Trophoblast cell (in vitro differentiated cells and primary cell): ENCODE results near the gene SFMBT1.

ENCODE experiments used
- DNase-seq, 2 donors: peaks; one replicate each; pipeline ENCODE4 v3.0.0-alpha.2; 2016
- H2AFZ ChIP-seq: 2 replicates; pipeline ENCODE4 v1.6.1; 2013; ENCODE audit warnings: low read length, moderate library complexity, mild to moderate bottlenecking; ENCODE audit not compliant: insufficient read depth, poor library complexity
- H2AK5ac ChIP-seq: 2 replicates; pipeline ENCODE4 v1.6.1; 2013; ENCODE audit warnings: mild to moderate bottlenecking, low read length
- H2BK120ac ChIP-seq: 2 replicates; pipeline ENCODE4 v1.6.1; 2013; ENCODE audit warnings: low read length, mild to moderate bottlenecking, moderate library complexity; ENCODE audit not compliant: insufficient read depth, poor library complexity
- H2BK12ac ChIP-seq: 2 replicates; pipeline ENCODE4 v1.6.1; 2013; ENCODE audit warnings: mild to moderate bottlenecking, low read length, moderate library complexity
- H2BK5ac ChIP-seq: 2 replicates; pipeline ENCODE4 v1.6.1; 2013; ENCODE audit warnings: low read length, low read depth, moderate library complexity, mild to moderate bottlenecking; ENCODE audit not compliant: poor library complexity
- H3K14ac ChIP-seq: 2 replicates; pipeline ENCODE4 v1.6.1; 2013; ENCODE audit warnings: mild to moderate bottlenecking, low read length
- H3K18ac ChIP-seq: 2 replicates; pipeline ENCODE4 v1.6.1; 2013; ENCODE audit warnings: mild to moderate bottlenecking, low read length
- H3K23ac ChIP-seq: 2 replicates; pipeline ENCODE4 v1.6.1; 2013; ENCODE audit warnings: low read length
- H3K27ac ChIP-seq: 2 replicates; pipeline ENCODE4 v1.5.1; 2013; ENCODE audit warnings: low read depth, mild to moderate bottlenecking, inconsistent platforms, low read length, moderate library complexity
- H3K27me3 ChIP-seq: 2 replicates; pipeline ENCODE4 v1.6.1; 2013; ENCODE audit warnings: inconsistent platforms, mild to moderate bottlenecking, low read length, moderate library complexity; ENCODE audit not compliant: insufficient read depth
- H3K36me3 ChIP-seq, 2 experiments: 1 replicate in 1 of 2; 2 replicates in 1 of 2; pipeline ENCODE4 v1.6.1; 2013; ENCODE audit warnings: low read length in 2 of 2, mild to moderate bottlenecking in 2 of 2, moderate library complexity in 1 of 2; ENCODE audit not compliant: insufficient read depth in 2 of 2, control insufficient read depth in 1 of 2
- H3K4ac ChIP-seq: 2 replicates; pipeline ENCODE4 v1.6.1; 2013; ENCODE audit warnings: low read depth, mild to moderate bottlenecking, low read length, moderate library complexity
- H3K4me1 ChIP-seq, 2 experiments: 1 replicate in 1 of 2; 2 replicates in 1 of 2; pipeline ENCODE4 v1.6.1; 2013; ENCODE audit warnings: low read length in 2 of 2, mild to moderate bottlenecking in 2 of 2, moderate library complexity in 1 of 2; ENCODE audit not compliant: insufficient read depth in 2 of 2, control insufficient read depth in 1 of 2
- H3K4me2 ChIP-seq: 2 replicates; pipeline ENCODE4 v1.6.1; 2013; ENCODE audit warnings: inconsistent platforms, mild to moderate bottlenecking, low read length, moderate library complexity
- H3K4me3 ChIP-seq: 2 replicates; pipeline ENCODE4 v1.5.1; 2013; ENCODE audit warnings: mild to moderate bottlenecking, low read depth, low read length, inconsistent platforms
- H3K79me1 ChIP-seq: one replicate; pipeline ENCODE4 v1.6.1; 2013; ENCODE audit warnings: low read length
- H3K79me2 ChIP-seq: 2 replicates; pipeline ENCODE4 v1.6.1; 2013; ENCODE audit warnings: low read length, mild to moderate bottlenecking; ENCODE audit not compliant: control insufficient read depth, insufficient read depth, poor library complexity
- H3K9ac ChIP-seq: 2 replicates; pipeline ENCODE4 v1.6.1; 2013; ENCODE audit warnings: mild to moderate bottlenecking, low read length
- H3K9me3 ChIP-seq: 2 replicates; pipeline ENCODE4 v1.6.1; 2013; ENCODE audit warnings: low read depth, mild to moderate bottlenecking, control low read depth, inconsistent platforms, low read length; ENCODE audit not compliant: insufficient read depth
- H4K12ac ChIP-seq: 2 replicates; pipeline ENCODE4 v1.6.1; 2013; ENCODE audit warnings: low read depth, mild to moderate bottlenecking, low read length, moderate library complexity
- H4K8ac ChIP-seq: 2 replicates; pipeline ENCODE4 v1.6.1; 2013; ENCODE audit warnings: low read depth, mild to moderate bottlenecking, low read length, moderate library complexity
- H4K91ac ChIP-seq: one replicate; pipeline ENCODE4 v1.6.1; 2013; ENCODE audit warnings: low read depth, mild to moderate bottlenecking, low read length, moderate library complexity
- whole genome bisulfite sequencing: extraction: QIAGEN DNeasy Blood & Tissue Kit; methylation state at CpG from one replicate; pipeline ENCODE4 v1.1.7; 2013; ENCODE audit warnings: missing lambda C conversion rate; ENCODE audit not compliant: insufficient read length, insufficient coverage; ENCODE audit errors: extremely low coverage; 5-methylcytosine and 5-hydroxymethylcytosine counted together

SFMBT1 gene

DNA sequence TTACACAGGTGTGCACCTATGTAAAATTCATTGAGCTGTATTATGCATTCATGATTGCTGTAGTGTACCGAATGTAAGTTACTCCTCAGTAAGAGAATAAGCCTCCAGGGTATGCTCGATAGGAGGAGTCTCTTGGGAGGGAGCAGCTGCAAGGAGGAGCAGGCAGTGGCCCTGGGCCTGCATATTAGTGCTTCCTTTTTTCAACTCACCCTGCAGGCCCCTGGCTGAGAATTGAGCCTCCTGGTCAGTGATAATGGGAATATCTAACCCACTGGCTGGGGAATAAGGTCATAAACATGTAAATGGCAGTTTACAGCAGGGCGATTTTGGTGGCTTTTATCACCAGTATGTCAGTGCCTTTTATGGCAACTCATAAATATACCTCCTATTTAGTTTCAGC, 21.7 kb upstream of the SFMBT1 start:
- H3K79me2 ChIP-seq = no peaks in the 10 kb centered on the region
- H3K79me1 ChIP-seq = no peaks in the 10 kb centered on the region
- H3K4me2 ChIP-seq = no peak overlapping the region
- no peak overlapping the region for H2BK5ac ChIP-seq
- H3K4ac ChIP-seq = no peak overlapping the region
- peaks cover 3 to 4% of the 10 kb centered on the region in 2 experiments for H3K4me1 ChIP-seq
- no peak overlapping the region for H3K23ac ChIP-seq
- H3K27me3 ChIP-seq = no peaks in the 10 kb centered on the region
- no peak overlapping the region for H2AK5ac ChIP-seq
- WGBS = no CpG with 5 or more reads among the region's 3 CpGs
- no peaks in the 10 kb centered on the region for H3K9me3 ChIP-seq
- no peak overlapping the region for H4K12ac ChIP-seq
- H3K4me3 ChIP-seq = no peak overlapping the region
- H3K14ac ChIP-seq = no peak overlapping the region
- H2BK120ac ChIP-seq = no peak overlapping the region
- no peak overlapping the region for H2BK12ac ChIP-seq
- H3K36me3 ChIP-seq = no peaks in the 10 kb centered on the region
- no peak overlapping the region for H3K18ac ChIP-seq
- no peak for DNase-seq
- no peak overlapping the region for H3K9ac ChIP-seq
- no peak overlapping the region for H4K8ac ChIP-seq
- no peak overlapping the region for H2AFZ ChIP-seq
- H4K91ac ChIP-seq = no peak overlapping the region
- H3K27ac ChIP-seq = no peak overlapping the region

DNA sequence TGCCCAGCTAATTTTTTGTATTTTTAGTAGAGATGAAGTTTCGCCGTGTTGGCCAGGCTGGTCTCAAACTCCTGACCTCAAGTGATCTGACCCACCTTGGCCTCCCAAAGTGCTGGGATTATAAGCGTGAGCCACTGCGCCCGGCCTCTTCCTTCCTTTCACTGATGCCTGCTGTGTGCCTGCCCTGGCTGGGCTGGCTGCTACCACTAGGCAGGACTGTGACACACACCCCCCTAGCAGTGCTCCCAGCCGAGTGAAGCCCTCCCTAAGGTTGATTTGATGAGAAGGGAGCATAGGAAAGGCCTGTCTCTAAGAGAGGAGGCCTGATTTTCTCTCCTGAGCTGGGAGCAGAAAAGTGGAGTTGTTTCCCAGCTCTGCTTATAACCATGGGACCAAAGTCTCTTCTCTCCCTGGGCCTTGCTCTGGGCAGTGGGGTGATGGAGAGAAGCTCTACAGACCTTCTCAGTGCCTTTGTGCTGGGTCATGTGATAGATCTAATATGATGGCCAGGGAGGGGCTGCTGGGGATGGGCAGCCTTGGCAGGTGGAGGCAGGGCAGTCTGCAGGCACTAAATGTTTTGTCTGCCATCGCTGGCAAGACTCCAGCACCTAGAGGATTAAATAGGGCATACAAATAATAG, 20.1 kb upstream of the SFMBT1 start:
- Histone ChIP-seq H3K27ac (no peak overlapping the region), H2BK120ac (no peak overlapping the region), H3K18ac (no peak overlapping the region), H3K4me2 (no peak overlapping the region), H3K79me1 (no peaks in the 10 kb centered on the region), H3K79me2 (no peaks in the 10 kb centered on the region), H4K8ac (no peak overlapping the region), H3K27me3 (no peaks in the 10 kb centered on the region), H3K4me1 (no peaks in the 10 kb centered on the region), H3K23ac (no peak overlapping the region), H2AFZ (no peak overlapping the region), H3K14ac (no peak overlapping the region), H2BK12ac (no peak overlapping the region), H3K9ac (no peak overlapping the region), H3K9me3 (no peaks in the 10 kb centered on the region), H3K4me3 (no peak overlapping the region), H4K91ac (no peak overlapping the region), H3K36me3 (no peaks in the 10 kb centered on the region), H2AK5ac (no peak overlapping the region), H4K12ac (no peak overlapping the region), H2BK5ac (no peak overlapping the region), H3K4ac (no peak overlapping the region)
- no peak for DNase-seq
- WGBS = no CpG with 5 or more reads among the region's 7 CpGs

DNA sequence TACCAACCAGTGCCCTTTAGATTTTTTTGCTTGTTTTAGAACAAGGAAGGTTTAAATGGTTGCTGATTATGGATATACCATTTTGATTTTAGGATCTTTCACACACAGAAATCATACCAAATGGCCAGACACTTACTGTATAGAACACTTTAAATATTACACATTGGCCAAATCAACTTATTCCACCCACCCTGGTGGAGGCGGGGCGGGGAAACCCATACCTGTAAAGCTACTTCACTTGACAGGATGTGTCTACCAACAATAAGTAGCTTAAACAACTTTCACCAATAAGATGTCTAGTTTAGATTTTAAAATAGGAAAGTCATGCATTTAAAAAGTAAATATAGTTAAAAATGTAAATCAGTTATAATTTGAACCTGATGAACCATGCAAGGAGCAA, 17.0 kb upstream of the SFMBT1 start:
- no peak overlapping the region for H2BK5ac ChIP-seq
- H3K27me3 ChIP-seq = no peaks in the 10 kb centered on the region
- H2BK120ac ChIP-seq = no peak overlapping the region
- no peak overlapping the region for H4K12ac ChIP-seq
- no peak overlapping the region for H3K27ac ChIP-seq
- no peak overlapping the region for H3K4ac ChIP-seq
- H2AFZ ChIP-seq = no peak overlapping the region
- H3K79me1 ChIP-seq = no peaks in the 10 kb centered on the region
- no peak for DNase-seq
- H4K8ac ChIP-seq = no peak overlapping the region
- H2BK12ac ChIP-seq = no peak overlapping the region
- no peak overlapping the region for H3K23ac ChIP-seq
- no peaks in the 10 kb centered on the region for H3K79me2 ChIP-seq
- no peak overlapping the region for H3K9ac ChIP-seq
- no peaks in the 10 kb centered on the region for H3K9me3 ChIP-seq
- no peak overlapping the region for H3K4me2 ChIP-seq
- H3K14ac ChIP-seq = no peak overlapping the region
- H2AK5ac ChIP-seq = no peak overlapping the region
- no CpG with 5 or more reads among the region's 2 CpGs for WGBS
- H3K4me3 ChIP-seq = no peak overlapping the region
- no peak overlapping the region for H4K91ac ChIP-seq
- H3K18ac ChIP-seq = no peak overlapping the region
- no peaks in the 10 kb centered on the region for H3K4me1 ChIP-seq
- H3K36me3 ChIP-seq = no peaks in the 10 kb centered on the region

DNA sequence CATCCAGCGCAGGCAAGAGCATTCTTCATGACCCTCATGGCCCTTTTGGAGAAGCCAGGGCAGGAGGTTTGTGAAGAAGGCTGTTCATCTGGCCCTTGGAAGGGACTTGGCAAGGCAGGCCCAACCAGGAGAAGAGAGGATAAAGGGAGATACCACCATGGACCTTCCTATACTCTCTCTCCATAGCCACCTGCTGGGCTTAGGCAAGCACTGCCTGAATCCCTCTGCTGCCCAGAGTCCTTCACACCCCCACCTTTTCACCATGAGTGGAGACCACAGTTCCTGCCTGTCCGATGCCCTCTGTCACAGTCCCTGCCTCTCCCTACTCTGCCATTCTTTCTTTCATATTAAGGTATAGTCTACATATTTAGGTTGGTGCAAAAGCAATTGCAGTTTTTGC, 10.6 kb upstream of the SFMBT1 start:
- no peak overlapping the region for H2BK120ac ChIP-seq
- H3K9me3 ChIP-seq = no peaks in the 10 kb centered on the region
- H3K79me1 ChIP-seq = no peaks in the 10 kb centered on the region
- no peaks in the 10 kb centered on the region for H3K36me3 ChIP-seq
- no peak overlapping the region for H2BK12ac ChIP-seq
- H3K23ac ChIP-seq = no peak overlapping the region
- no peak overlapping the region for H2BK5ac ChIP-seq
- no peak overlapping the region for H3K4me2 ChIP-seq
- no peaks in the 10 kb centered on the region for H3K79me2 ChIP-seq
- no peak overlapping the region for H3K14ac ChIP-seq
- H4K12ac ChIP-seq = no peak overlapping the region
- H3K27me3 ChIP-seq = no peaks in the 10 kb centered on the region
- no peak overlapping the region for H4K8ac ChIP-seq
- DNase-seq = no peak
- H2AK5ac ChIP-seq = no peak overlapping the region
- WGBS = no CpG with 5 or more reads among the region's 2 CpGs
- no peaks in the 10 kb centered on the region for H3K4me1 ChIP-seq
- H3K4ac ChIP-seq = no peak overlapping the region
- H4K91ac ChIP-seq = no peak overlapping the region
- no peak overlapping the region for H3K9ac ChIP-seq
- no peak overlapping the region for H2AFZ ChIP-seq
- no peak overlapping the region for H3K18ac ChIP-seq
- no peak overlapping the region for H3K4me3 ChIP-seq
- H3K27ac ChIP-seq = no peak overlapping the region
